Erythroblast (primary cell): ENCODE results near the gene WDR70.

Experiments used
- GATA1 ChIP-seq: IDR thresholded peaks from 2 replicates; pipeline ENCODE4 v1.6.1; 2011; ENCODE audit warnings: low read depth, mild to moderate bottlenecking, control low read depth, low read length, moderate library complexity
- POLR2A ChIP-seq: IDR thresholded peaks from 2 replicates; pipeline ENCODE4 v1.6.1; 2011; ENCODE audit warnings: mild to moderate bottlenecking, low read length

GRCh38 chr5:37494756-37495155 is 115.6 kb downstream of the WDR70 start:
- no peak for TF ChIP-seq POLR2A
- no peak for TF ChIP-seq GATA1
